DND-41 (cell line): ENCODE data around the gene AUH.

Source experiments
- CTCF ChIP-seq: IDR thresholded peaks from 2 replicates; pipeline ENCODE4 v1.5.1; 2012; ENCODE audit warnings: borderline replicate concordance, low read length, moderate library complexity, mild to moderate bottlenecking; ENCODE audit not compliant: poor library complexity, severe bottlenecking; ENCODE audit errors: extremely low read depth
- EZH2 ChIP-seq: IDR thresholded peaks from 3 replicates; pipeline ENCODE4 v1.6.1; 2012; ENCODE audit warnings: borderline replicate concordance, low read depth, mild to moderate bottlenecking, moderate library complexity, low read length, inconsistent platforms; ENCODE audit not compliant: severe bottlenecking

GRCh38 chr9:91312717-91313325 is 48.9 kb downstream of the AUH start:
- no peak for TF ChIP-seq CTCF
- TF ChIP-seq EZH2 = no peak
